NCI-H1105 treated with DMSO at 0.1 percent for 48 hours (cell line): ENCODE results near the gene FAXC.
"Not testable (repeated sequence)": the region's sequence is repeated elsewhere in the genome, so short reads cannot be mapped to it uniquely, and the experiment has no call there.

Experiments used
- DNase-seq: peaks from one replicate; lab custom pipeline; 2025; lab: John Stamatoyannopoulos, UW

Gene FAXC

GRCh38 chr6:99341862-99342455 lies 7.5 kb downstream of the FAXC start:
- no peak for DNase-seq

DNA sequence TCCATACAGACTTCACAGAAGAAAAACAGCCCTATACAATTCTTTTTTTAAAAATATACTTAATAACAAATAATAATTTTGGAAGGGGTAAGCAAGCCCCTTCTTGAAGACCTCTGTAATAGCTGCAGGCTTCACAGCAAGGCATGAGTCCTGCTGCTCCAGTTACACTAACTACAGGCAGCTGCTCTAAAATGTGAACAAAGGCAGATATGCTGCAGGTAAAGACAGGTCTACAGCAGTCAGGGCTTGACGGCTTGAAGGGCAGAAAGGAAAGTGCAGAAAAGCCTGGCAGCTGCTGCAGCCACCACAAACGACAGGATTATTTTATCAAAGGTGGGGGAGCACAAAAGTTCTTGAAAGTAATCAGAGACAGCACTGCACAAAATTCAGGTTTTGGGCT lies 11.3 kb downstream of the FAXC start:
- peak; percentile 80 for DNase-seq

GRCh38 chr6:99335298-99335697 lies 14.2 kb downstream of the FAXC start:
- not testable (repeated sequence) for DNase-seq

GRCh38 chr6:99334526-99335127 lies 14.8 kb downstream of the FAXC start:
- DNase-seq: peak; percentile 76

GRCh38 chr6:99333068-99333467 lies 16.4 kb downstream of the FAXC start:
- no peak for DNase-seq

- no peak for DNase-seq
Measured at GRCh38 chr6:99331531-99331930, 17.9 kb downstream of the FAXC start.

DNA sequence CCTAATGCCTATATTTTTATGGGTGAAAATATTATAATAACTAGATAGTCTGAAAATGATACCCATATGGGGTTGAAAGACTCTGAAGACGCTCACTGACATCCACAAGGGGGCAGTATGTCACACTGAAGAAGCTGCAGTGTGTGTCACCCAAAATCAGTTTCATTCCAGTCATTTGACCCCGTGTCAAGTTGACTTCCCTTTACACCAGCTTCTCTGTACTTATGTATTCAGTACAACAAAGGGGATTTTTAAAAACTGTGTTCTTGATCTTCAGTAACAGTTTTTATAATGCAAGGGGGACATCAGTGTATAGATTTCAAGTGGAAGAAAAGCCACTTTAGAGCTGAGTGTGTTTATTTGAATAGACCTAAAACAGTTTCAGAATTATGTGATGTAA lies 19.3 kb downstream of the FAXC start:
- DNase-seq: peak; percentile 32

DNA sequence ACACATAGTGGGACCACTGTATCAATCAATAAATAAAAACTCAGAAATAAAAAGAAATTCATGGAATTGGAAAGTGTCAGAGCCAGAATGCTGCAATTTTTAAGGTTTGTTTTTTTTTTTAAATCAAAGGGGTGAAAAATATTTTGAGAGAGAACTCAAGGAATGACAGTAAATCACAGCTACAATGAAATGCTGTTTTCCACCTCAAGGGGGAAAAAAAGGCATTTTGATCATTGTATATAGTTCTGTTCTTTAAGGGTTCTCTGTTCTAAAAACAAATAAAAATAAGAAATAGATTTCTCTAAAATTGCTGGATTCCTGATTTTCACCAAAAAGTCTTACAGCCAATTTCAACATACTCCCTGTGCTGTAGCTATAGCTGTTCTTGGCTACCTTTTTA lies 24.5 kb downstream of the FAXC start:
- DNase-seq: no peak

DNA sequence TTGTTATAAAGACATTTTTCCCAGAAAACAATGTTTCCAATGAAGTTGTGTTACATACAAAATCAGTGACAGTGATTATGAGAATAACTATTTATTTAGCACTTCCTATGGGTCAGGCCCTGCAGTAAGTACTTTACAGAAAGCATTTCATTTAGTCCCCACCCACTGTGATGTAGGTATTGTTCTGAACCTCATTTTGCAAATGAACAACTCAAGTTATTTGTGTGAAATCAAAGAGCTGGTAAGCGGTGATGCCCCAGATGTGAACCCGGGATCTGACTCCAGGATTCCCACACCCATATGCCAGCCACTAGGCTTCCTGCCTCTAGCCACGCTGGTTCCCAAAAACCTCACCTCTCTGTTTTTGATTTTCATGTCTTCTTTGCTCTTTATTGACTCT lies 30.9 kb downstream of the FAXC start:
- no peak for DNase-seq

DNA sequence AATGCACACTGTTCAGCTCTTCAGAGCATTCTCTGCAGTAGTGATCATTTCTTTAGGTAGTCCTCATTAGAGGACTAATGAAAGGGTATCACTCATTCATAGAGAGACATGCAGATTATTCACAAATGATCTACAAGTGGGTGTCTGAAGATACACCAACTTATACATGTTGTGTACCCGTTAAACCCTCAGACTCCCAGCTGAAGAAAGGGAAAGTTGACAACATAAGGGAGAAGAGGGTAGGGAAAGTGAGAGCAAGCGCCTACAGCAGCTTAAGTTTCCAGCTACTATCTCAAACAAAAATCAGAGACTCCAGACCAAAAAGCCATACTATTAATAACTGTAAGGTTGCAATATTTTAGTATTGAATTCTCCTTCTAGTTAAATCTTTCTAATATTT lies 37.1 kb downstream of the FAXC start:
- DNase-seq: no peak

GRCh38 chr6:99310553-99310952 lies 38.9 kb downstream of the FAXC start:
- no peak for DNase-seq

GRCh38 chr6:99309557-99309956 lies 39.9 kb downstream of the FAXC start:
- DNase-seq: no peak

- no peak for DNase-seq
Measured at GRCh38 chr6:99308788-99309187, 40.7 kb downstream of the FAXC start.

- no peak for DNase-seq
Measured at GRCh38 chr6:99307295-99307907, 42.1 kb downstream of the FAXC start.

DNA sequence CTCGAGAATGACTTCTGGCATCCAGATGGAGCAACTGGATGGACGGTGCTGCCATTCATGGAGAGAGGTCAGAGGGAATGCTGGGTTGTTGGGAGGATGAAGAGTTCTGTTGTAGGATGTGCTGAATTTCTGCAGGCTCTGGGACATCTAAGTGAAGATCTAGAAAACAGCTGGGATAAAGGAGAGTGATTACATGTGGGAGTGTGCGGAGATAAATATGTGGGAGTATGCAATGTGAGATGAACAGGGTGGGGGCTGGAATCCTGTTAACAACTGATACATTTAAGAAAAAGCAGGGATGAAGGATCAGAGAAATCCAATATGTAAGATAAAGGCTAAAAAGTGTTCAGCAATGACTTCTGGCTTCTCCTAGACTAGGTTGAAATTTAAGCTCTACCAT lies 43.1 kb downstream of the FAXC start:
- no peak for DNase-seq

DNA sequence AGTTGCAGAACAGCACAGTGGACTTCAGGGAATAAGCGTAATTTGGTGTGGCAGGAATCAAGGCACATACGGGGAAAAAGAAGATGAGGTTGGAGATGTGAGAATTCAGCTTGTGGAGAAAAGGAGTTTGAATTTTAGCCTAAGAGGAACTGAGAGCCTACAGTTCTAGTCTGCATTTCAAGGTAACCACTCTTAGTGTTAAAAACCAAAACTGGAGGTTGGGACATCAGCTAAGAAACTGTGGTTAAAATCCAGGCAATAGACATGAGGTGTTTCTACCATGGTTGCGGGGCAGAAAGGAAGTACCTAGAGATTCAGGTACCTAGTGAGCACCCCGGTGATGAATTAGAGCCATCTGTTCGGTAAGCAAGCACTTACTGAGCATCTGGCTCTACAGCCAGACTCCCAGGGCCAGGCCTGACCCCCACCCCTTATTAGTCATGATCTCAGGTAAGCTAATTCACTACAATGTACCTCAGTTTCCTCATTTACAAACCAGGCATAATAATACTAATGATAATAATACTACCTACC lies 44.4 kb downstream of the FAXC start:
- no peak for DNase-seq

DNA sequence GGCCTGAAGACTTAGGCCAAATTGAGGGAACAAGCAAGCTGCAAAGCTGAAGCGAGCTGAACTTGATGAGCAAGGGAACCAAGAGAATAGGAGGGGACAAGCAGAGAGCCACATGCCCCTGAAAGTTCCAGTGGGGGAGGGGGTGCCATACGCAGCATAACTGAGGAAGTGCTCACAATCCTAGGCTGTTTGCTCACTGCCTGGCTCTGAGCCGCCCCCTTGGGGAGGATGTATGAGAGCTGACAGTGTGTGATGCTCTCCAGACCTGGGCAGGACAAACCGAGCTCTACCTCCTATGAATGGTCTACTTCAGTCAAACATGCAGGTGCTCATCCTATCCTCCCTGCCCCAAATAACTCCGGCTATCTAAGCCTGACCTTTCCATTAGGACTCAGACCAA lies 52.1 kb downstream of the FAXC start:
- DNase-seq: no peak

- no peak for DNase-seq
Measured at GRCh38 chr6:99297006-99297405, 52.5 kb downstream of the FAXC start.

- DNase-seq: no peak
Measured at GRCh38 chr6:99296261-99296660, 53.2 kb downstream of the FAXC start.

GRCh38 chr6:99295276-99295675 lies 54.2 kb downstream of the FAXC start:
- DNase-seq: no peak

DNA sequence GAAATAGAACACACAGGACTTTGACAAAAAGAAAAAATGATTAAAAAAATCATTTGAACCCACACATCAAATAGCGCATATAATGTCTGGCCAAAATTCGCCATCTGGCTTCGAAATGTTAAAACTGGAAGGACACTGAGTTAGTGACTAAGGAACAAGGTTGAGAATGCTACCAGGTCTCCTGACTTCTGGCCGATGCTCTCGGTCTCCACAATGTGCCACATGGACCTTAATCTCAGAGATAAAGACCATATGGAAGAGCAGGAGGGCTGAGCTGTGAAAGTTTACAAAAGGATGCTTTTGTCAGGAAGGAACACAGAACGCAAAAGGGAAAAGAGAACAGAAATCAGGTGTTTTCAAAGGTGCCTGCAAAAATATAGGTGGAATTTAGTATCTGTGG lies 54.7 kb downstream of the FAXC start:
- DNase-seq: no peak

- no peak for DNase-seq
Measured at GRCh38 chr6:99289701-99290100, 59.8 kb downstream of the FAXC start.

- DNase-seq: no peak
Measured at GRCh38 chr6:99288668-99289067, 60.8 kb downstream of the FAXC start.

DNA sequence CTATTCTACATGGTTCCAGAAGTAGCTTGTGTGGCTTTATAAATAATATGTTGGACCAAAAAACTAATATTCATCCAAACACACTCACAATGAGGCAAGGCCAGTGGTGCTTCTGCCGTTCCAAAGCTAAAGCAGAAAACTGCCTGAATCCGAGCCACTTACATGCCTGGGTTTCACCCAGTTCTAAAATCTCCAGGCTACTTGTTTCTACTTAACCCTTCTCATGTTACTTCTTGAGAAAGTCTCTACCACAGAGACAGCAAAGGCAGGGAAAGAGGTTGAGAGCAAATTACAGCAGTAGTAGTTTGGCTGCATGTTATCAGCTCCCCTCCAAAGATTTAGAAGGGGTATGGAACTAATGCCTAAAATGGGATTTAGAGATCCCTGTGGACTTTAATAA lies 62.0 kb downstream of the FAXC start:
- DNase-seq: no peak
